ENCODE data around the gene LRCOL1. TPM values are rescaled to one million over a fixed set of nuclear protein-coding genes. Genes with fewer than 3 reads are reported as not detected.

The LRCOL1 gene
- total and polyA plus RNA-seq, 2 of the 8 experiments (the other 6 are each of a cell fraction or from before 2014, with no cell fraction given) = not detected

GRCh38 chr12:132619071-132619385 lies 8.6 kb upstream of the LRCOL1 start (continued):
- TF ChIP-seq CHD7 (IDR thresholded peaks at IDR 0.05; ENCODE audit: insufficient replicate concordance, low read length) = no peak
- no peak for TF ChIP-seq JUN (IDR thresholded peaks at IDR 0.05; ENCODE audit: low read depth, low read length)
- TF ChIP-seq, protein P1, sequence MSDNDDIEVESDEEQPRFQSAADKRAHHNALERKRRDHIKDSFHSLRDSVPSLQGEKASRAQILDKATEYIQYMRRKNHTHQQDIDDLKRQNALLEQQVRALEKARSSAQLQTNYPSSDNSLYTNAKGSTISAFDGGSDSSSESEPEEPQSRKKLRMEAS (IDR thresholded peaks at IDR 0.05) = no peak
- TF ChIP-seq YY1 (IDR thresholded peaks at IDR 0.05; ENCODE audit: low read depth, low read length) = no peak
- TF ChIP-seq RFX5 (IDR thresholded peaks at IDR 0.05; ENCODE audit: borderline replicate concordance, low read depth, low read length) = no peak
- no peak for TF ChIP-seq SAP30 (IDR thresholded peaks at IDR 0.05; ENCODE audit: insufficient read depth, insufficient replicate concordance, low read length)
- TF ChIP-seq CBX8 (IDR thresholded peaks at IDR 0.05; ENCODE audit: borderline replicate concordance, low read depth, low read length) = no peak
- no peak for TF ChIP-seq SP2 (IDR thresholded peaks at IDR 0.05; ENCODE audit: low read length)
- TF ChIP-seq NANOG (IDR thresholded peaks at IDR 0.05; ENCODE audit: insufficient read depth, low read depth, low read length, poor library complexity, severe bottlenecking) = no peak
- TF ChIP-seq EGR1 (IDR thresholded peaks at IDR 0.05; ENCODE audit: borderline replicate concordance, low read depth, low read length) = no peak

Data from H1 (cell line).